HEK293T (cell line): ENCODE results near the gene SRPK1.

Experiments used
- CTCF ChIA-PET: fragments of 350-600 bp; formaldehyde crosslinking; extraction: SDS; loops from one replicate; lab custom pipeline; 2021; ENCODE audit warnings: antibody characterized with exemption, inconsistent platforms; lab: Yijun Ruan, JAX
- POLR2A ChIA-PET: fragments of 350-600 bp; formaldehyde crosslinking; extraction: SDS; loops from one replicate; lab custom pipeline; 2020; ENCODE audit warnings: antibody characterized with exemption, inconsistent platforms; lab: Yijun Ruan, JAX
- DNase-seq: peaks from one replicate; pipeline ENCODE4 v3.0.0; 2012; ENCODE audit warnings: mixed read lengths; ENCODE audit errors: extremely low spot score
- ARNT ChIP-seq: fragments of 450-650 bp; IDR thresholded peaks from 2 replicates; pipeline ENCODE4 v1.6.1; 2017; ENCODE audit warnings: mild to moderate bottlenecking
- BHLHE40 ChIP-seq: fragments of 450-650 bp; IDR thresholded peaks from 2 replicates; pipeline ENCODE4 v1.6.1; 2016; ENCODE audit warnings: mild to moderate bottlenecking, moderate library complexity, borderline replicate concordance
- CTBP1 ChIP-seq: fragments of 450-650 bp; IDR thresholded peaks from 2 replicates; pipeline ENCODE4 v1.6.1; 2016; ENCODE audit warnings: borderline replicate concordance
- ELF4 ChIP-seq: fragments of 450-650 bp; IDR thresholded peaks from 2 replicates; pipeline ENCODE4 v1.6.1; 2017; ENCODE audit warnings: antibody characterized with exemption
- FOXA1 ChIP-seq: fragments of 450-650 bp; IDR thresholded peaks from 2 replicates; pipeline ENCODE4 v1.6.1; 2016; ENCODE audit warnings: mild to moderate bottlenecking
- FOXK2 ChIP-seq: fragments of 450-650 bp; IDR thresholded peaks from 2 replicates; pipeline ENCODE4 v1.6.1; 2016; ENCODE audit warnings: mild to moderate bottlenecking
- FOXM1 ChIP-seq: fragments of 450-650 bp; IDR thresholded peaks from 2 replicates; pipeline ENCODE4 v1.6.1; 2017; ENCODE audit warnings: mild to moderate bottlenecking, borderline replicate concordance
- HDGF ChIP-seq: fragments of 450-650 bp; IDR thresholded peaks from 2 replicates; pipeline ENCODE4 v1.6.1; 2017; ENCODE audit warnings: antibody characterized with exemption, borderline replicate concordance
- L3MBTL2 ChIP-seq: fragments of 450-650 bp; conservative IDR thresholded peaks from 2 replicates; pipeline ENCODE4 v1.6.1; 2016; ENCODE audit warnings: mild to moderate bottlenecking
- LEF1 ChIP-seq: fragments of 450-650 bp; IDR thresholded peaks from 2 replicates; pipeline ENCODE4 v1.6.1; 2017; ENCODE audit warnings: mild to moderate bottlenecking, borderline replicate concordance
- NFRKB ChIP-seq: fragments of 450-650 bp; IDR thresholded peaks from 2 replicates; pipeline ENCODE4 v1.6.1; 2016; ENCODE audit warnings: mild to moderate bottlenecking, moderate library complexity
- SP1 ChIP-seq: fragments of 450-650 bp; IDR thresholded peaks from 2 replicates; pipeline ENCODE4 v1.6.1; 2017
- SUZ12 ChIP-seq: fragments of 450-650 bp; IDR thresholded peaks from 2 replicates; pipeline ENCODE4 v1.6.1; 2016; ENCODE audit warnings: mild to moderate bottlenecking
- TARDBP ChIP-seq: fragments of 450-650 bp; IDR thresholded peaks from 2 replicates; pipeline ENCODE4 v1.6.1; 2016
- ZNF384 ChIP-seq: fragments of 450-650 bp; IDR thresholded peaks from 2 replicates; pipeline ENCODE4 v1.6.1; 2016
- TF ChIP-seq, protein P1 (sequence below): fragments of 450-650 bp; IDR thresholded peaks from 2 replicates; pipeline ENCODE4 v1.6.1; 2016

The SRPK1 gene

DNA sequence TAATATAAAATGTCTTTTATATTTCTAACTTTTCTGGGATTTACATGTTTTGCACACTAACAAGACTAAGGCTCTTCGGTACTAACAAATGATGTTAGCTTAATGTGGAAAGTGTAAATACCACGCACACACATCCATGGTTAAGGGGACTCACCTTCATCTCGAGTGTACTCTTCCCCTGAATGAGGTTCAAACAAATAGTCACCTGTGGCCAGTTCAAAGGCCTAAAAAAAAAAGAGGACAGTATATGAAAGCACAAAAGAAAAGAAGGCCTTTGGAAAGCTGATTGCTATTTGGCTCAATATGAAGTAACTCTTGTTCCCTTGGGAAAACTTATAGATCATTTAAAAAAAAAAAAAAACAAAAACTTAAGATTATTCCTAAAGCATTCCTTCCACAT, 78.5 kb downstream of the SRPK1 start:
- TF ChIP-seq FOXM1: no peak
- no peak for TF ChIP-seq TARDBP
- no peak for TF ChIP-seq SUZ12
- TF ChIP-seq BHLHE40: no peak
- TF ChIP-seq HDGF: no peak
- no peak for TF ChIP-seq SP1
- no peak for TF ChIP-seq LEF1
- no peak for TF ChIP-seq ELF4
- no peak for TF ChIP-seq NFRKB
- no peak for TF ChIP-seq L3MBTL2
- no peak for TF ChIP-seq ARNT
- no peak for TF ChIP-seq CTBP1
- TF ChIP-seq, protein P1, sequence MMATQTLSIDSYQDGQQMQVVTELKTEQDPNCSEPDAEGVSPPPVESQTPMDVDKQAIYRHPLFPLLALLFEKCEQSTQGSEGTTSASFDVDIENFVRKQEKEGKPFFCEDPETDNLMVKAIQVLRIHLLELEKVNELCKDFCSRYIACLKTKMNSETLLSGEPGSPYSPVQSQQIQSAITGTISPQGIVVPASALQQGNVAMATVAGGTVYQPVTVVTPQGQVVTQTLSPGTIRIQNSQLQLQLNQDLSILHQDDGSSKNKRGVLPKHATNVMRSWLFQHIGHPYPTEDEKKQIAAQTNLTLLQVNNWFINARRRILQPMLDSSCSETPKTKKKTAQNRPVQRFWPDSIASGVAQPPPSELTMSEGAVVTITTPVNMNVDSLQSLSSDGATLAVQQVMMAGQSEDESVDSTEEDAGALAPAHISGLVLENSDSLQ: no peak
- no peak for TF ChIP-seq FOXK2
- TF ChIP-seq FOXA1: no peak
- no peak for TF ChIP-seq ZNF384
- ChIA-PET POLR2A (no interaction called here), CTCF (no interaction called here)
- DNase-seq: no peak

DNA sequence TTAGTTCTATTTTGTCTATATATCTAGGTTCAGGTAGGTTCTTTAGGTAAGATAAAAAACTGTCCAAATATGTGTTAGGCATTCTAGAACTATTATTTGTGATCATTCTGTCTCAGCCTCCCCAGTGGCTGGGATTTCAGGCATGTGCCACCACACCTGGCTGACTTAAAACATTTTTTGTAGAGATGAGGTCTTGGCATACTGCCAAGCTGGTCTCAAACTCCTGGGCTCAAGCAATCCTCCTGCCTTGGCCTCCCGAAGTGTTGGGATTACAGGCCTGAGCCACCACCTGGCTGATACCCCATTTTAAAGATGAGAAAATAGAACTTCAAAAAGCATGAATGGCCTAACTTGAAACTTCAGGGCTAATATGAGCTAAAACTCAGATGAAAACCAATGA, 81.9 kb downstream of the SRPK1 start:
- ChIA-PET POLR2A (no interaction called here), CTCF (no interaction called here)
- TF ChIP-seq TARDBP (no peak), SP1 (no peak)
- DNase-seq: no peak

DNA sequence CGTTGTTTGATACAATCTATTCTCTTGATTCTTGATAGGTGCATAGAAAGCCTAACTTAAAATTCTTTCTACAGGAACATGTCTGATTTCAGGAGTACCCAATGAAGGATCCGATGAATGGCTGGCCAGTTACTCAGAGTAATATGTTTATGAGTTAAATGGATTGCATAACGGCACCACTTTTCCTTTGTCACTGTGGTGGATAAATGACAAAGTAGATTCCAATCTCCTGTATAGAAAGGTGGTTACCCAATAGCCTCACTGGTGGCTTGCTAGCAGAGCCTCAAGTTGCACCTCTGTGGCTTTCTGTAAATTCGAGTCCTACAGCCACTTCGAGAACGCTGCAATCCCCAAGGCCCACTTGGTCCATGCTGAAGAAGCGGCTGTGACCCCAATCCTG, 87.4 kb downstream of the SRPK1 start:
- POLR2A ChIA-PET: no interaction called here
- DNase-seq: no peak
- CTCF ChIA-PET: no interaction called here
- TF ChIP-seq BHLHE40: no peak
- no peak for TF ChIP-seq ARNT
- TF ChIP-seq ELF4: no peak
- no peak for TF ChIP-seq NFRKB
- TF ChIP-seq L3MBTL2: no peak
- no peak for TF ChIP-seq TARDBP
- no peak for TF ChIP-seq SP1
- TF ChIP-seq ZNF384: no peak
- no peak for TF ChIP-seq FOXK2
- TF ChIP-seq SUZ12: no peak
- TF ChIP-seq, protein P1: no peak
- no peak for TF ChIP-seq CTBP1
- TF ChIP-seq FOXM1: no peak
- TF ChIP-seq FOXA1: no peak

DNA sequence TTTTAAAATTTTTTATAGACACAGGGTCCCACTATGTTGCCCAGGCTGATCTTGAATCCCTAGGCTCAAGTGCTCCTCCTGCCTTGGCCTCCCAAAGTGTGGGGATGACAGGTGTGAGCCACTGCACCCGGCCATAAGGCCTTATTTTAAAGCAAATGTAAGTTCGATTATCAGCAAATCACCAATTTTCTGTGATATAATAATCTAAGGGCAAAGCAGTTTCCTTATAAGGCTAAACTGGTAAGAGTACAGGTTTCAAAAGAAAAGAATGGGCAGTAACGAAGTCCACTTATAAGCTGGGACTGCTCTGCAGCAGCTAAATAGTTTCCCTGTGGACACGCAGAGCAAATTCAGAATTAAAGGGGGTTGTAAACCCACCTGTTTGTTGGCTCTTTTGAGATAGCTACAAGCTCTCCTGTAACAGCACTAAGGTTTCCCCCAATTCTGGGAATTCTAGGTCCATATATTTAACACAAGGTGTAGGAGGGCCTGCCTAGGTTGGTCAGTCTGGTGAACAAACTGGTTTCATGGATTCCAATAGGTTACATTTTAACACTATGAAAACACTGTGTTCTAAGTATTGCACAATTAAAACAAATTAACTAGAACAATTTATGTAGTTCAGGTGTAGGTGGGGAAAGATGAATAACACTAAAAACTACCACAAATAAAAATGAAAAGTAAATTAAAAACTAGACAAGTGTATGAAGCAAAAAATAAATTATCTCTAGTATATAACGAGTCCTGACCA, 89.5 kb downstream of the SRPK1 start:
- DNase-seq: no peak
- ChIA-PET CTCF (no interaction called here), POLR2A (no interaction called here)
- TF ChIP-seq LEF1: no peak
- no peak for TF ChIP-seq BHLHE40
- no peak for TF ChIP-seq FOXA1
- no peak for TF ChIP-seq FOXK2
- TF ChIP-seq NFRKB: no peak
- TF ChIP-seq HDGF: no peak
- TF ChIP-seq, protein P1: no peak
- no peak for TF ChIP-seq FOXM1
- TF ChIP-seq L3MBTL2: no peak
- no peak for TF ChIP-seq ZNF384
- TF ChIP-seq TARDBP: no peak
- TF ChIP-seq SP1: no peak
- TF ChIP-seq ELF4: no peak
- TF ChIP-seq ARNT: no peak
- no peak for TF ChIP-seq SUZ12
- TF ChIP-seq CTBP1: no peak

DNA sequence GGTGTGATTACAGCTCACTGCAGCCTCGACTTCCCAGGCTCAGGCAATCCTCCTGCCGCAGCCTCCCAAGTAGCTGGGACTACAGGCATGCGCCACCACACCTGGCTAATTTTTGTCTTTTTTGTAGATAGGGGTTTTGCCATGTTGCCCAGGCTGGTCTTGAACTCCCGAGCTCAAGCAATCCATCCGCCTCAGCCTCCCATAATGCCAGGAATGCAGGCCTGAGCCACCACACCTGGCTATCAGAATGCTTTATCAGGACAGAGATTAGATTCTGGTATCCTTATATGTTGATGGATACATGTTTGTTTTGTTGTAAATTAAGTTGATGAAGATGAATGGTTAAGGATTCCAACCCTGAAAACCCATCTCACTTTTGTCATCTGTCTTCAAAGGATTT, 91.6 kb downstream of the SRPK1 start:
- TF ChIP-seq TARDBP (no peak), FOXK2 (no peak), ZNF384 (no peak), BHLHE40 (no peak), LEF1 (no peak), ELF4 (no peak)
- ChIA-PET CTCF (no interaction called here), POLR2A (no interaction called here)
- no peak for DNase-seq

DNA sequence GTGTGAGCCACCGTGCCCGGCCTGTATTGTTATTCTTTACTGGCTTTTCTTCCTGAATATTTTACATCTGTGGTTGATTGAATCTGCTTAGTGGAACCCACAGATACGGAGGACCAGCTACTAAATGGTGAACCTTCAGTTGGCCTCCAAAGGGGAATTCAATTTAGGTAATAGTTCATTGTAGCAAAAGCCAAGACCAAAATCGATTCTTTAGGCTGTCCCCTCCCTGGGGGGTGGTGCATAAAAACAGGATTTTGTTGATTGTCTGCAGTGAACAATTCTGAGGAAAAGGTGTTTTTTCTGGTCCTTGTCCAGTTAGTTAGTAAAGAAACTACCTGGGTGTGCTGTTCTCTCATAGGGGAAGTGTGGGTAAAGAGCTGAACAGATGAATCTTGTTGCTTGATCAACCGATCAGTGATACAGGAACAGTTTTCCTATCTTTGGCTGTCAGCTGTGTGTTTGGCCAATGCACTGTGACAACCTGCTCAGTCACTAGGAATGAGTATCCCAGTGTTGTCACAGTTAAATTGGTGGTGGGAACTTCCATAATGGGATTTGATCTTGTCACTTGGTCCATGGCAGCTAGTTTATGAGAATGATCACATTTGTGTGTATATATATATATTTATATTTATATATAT, 96.2 kb downstream of the SRPK1 start:
- CTCF ChIA-PET: interaction anchor here (0.6 kb wide), 1 partner anchor 30 kb away, joined by 3 read pairs; no protein-coding TSS in a partner anchor
- DNase-seq: no peak

More for the DNA sequence above, 96.2 kb downstream of the SRPK1 start:
- TF ChIP-seq, protein P1: no peak
- POLR2A ChIA-PET: no interaction called here
